GM13976 (cell line): ENCODE results near the gene EXOSC9.

Experiments used
- DNase-seq: peaks from one replicate; pipeline ENCODE4 v3.0.0; 2012; ENCODE audit warnings: low spot score
- in situ Hi-C: fragments of 300-500 bp; cut with MboI; formaldehyde crosslinking; loops from one replicate; pipeline ENCODE4 v1.12.0; 2022; ENCODE audit warnings: low sequenced_read_pairs, mixed read lengths, inconsistent platforms; ENCODE audit not compliant: unreplicated experiment
- TF ChIP-seq, protein P1 (sequence below): IDR thresholded peaks from 2 replicates; pipeline ENCODE4 v1.5.1; 2012; ENCODE audit warnings: borderline replicate concordance, mild to moderate bottlenecking; ENCODE audit not compliant: insufficient read depth; ENCODE audit errors: extremely low read depth, missing control alignments, control extremely low read depth

EXOSC9 gene

DNA sequence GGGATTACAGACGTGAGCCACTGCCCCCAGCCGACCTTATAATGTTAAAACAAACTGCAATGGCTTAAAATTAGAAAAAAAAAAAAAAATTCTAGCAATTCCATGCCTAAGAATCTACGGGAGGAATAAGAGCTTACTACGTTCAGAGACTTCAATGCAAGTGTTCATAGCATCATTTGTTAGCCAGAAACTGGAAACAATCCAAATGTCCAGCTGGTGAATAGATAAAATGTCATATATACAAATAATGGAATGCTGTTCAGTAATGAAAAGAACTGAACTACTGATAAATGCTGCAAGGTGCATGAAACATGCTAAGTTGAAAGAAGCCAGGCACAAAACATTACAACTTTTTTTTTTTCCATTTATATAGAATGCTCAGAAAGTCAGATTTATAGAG lies 5.3 kb downstream of the EXOSC9 start:
- TF ChIP-seq, protein P1, sequence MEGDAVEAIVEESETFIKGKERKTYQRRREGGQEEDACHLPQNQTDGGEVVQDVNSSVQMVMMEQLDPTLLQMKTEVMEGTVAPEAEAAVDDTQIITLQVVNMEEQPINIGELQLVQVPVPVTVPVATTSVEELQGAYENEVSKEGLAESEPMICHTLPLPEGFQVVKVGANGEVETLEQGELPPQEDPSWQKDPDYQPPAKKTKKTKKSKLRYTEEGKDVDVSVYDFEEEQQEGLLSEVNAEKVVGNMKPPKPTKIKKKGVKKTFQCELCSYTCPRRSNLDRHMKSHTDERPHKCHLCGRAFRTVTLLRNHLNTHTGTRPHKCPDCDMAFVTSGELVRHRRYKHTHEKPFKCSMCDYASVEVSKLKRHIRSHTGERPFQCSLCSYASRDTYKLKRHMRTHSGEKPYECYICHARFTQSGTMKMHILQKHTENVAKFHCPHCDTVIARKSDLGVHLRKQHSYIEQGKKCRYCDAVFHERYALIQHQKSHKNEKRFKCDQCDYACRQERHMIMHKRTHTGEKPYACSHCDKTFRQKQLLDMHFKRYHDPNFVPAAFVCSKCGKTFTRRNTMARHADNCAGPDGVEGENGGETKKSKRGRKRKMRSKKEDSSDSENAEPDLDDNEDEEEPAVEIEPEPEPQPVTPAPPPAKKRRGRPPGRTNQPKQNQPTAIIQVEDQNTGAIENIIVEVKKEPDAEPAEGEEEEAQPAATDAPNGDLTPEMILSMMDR, result no peak
- in situ Hi-C loops, result no loop called here
- no peak for DNase-seq

DNA sequence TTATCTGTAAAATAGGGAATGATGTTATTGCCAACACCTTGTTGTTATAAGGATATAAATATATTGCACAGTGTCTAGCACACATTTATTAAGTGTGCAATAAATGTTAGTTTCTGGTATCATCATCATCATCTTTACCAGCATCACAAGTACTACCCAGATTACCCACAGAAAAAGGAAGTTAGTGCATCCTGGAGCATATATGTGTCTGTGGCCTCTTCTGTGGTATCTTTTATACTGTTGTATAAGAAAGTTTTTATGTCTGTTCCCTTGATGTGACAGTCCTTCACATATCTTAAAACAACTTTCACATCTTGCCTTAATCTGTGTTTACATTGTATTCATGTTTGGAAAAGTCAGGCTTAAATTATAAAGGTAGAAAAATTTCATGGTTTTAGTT lies 10.0 kb downstream of the EXOSC9 start:
- TF ChIP-seq, protein P1, result no peak

DNA sequence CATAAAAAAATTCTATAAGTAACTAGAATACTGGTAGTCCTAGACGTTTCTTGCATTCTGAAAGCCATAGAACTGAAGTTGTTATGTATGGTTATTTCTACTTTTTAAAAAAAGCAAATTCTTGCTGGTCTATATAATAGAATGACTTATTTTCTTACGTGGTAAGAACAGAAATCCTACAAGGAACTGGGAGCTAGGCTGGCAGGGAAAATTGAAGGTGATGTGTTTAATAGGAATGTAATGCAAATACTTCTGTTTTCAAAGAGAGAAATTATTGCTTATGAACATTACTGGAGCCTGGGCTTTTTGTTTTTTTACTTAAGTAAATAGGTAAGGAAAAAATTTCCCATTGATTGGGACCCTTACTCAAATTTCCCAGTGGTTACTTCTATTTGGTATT lies 13.6 kb downstream of the EXOSC9 start:
- no peak for DNase-seq
- in situ Hi-C loops, result no loop called here

More for the DNA sequence above, 10.0 kb downstream of the EXOSC9 start:
- in situ Hi-C loops, result no loop called here
- DNase-seq, result no peak

DNA sequence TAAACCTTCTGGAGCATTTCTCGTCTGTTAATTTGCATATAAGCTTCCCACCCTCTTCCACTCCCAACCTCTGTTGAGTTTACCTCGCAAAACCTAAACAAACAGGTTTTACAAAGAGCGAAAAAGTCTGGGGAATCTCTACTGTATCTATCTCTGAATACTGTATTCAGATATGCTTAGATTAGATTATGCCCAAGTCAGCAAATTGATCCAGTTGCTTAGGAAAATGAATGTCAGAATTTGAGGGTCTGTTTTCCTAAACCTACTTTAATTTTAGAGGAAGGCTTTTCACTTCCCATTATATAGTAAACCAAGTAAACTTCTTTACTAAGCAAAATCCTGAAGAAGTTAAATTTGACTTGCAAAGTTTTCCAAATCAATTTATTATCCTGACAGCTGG lies 15.9 kb downstream of the EXOSC9 start:
- DNase-seq, result no peak
- TF ChIP-seq, protein P1, result no peak
- in situ Hi-C loops, result no loop called here

More for the DNA sequence above, 13.6 kb downstream of the EXOSC9 start:
- TF ChIP-seq, protein P1, result no peak

DNA sequence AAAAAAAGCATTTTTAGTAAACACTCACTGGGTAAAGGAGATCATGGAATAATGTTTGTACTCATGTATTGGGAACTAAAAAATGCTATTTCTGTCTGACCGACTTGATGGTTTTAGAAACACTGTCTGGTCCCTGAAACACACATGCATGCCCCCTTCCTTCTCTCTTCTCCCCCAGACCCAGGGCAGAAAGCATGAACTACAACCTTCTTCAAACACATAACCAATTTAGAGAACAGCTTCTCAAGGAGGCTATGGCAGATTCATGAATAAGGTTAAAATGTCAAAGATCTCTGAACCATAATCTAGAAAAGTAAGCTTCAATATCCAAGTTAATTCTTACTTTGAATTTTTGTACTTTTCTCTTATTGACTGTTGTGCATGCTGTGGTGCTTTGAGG lies 16.6 kb downstream of the EXOSC9 start:
- TF ChIP-seq, protein P1, result no peak
- in situ Hi-C loops, result no loop called here
- DNase-seq, result no peak

DNA sequence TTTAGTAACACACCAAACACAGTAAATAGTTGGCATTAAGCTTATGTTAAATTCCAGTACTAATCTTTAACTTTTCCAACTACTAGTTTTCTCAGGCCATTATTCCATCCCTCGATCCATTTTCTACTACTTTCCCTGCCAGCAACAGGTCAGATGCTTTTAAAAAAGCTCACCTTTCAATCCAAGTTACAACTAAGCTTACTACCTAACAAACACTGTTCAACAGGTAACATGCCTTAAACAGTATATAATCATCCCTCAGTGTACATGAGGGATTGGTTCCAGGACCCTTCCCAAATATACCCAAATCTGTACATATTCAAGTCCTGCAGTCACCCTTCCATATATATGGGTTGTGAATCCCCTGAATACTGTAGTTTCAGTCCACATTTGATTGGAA lies 17.1 kb downstream of the EXOSC9 start:
- TF ChIP-seq, protein P1, result no peak
- in situ Hi-C loops, result no loop called here
- DNase-seq, result no peak
